ENCODE data around the gene EXOC2. TPM values are rescaled to one million over a fixed set of nuclear protein-coding genes. Genes with fewer than 3 reads are reported as not detected.

Gene EXOC2
- total and polyA plus RNA-seq, 10 of the 15 experiments (the other 5 are each of a cell fraction or from before 2014, with no cell fraction given), result 8.7 to 32.8 (median 20.7) TPM

GRCh38 chr6:686497-686896 is 6.4 kb downstream of the EXOC2 start (continued):
- TF ChIP-seq SREBF1 (IDR thresholded peaks at IDR 0.05; ENCODE audit: low read length) (no peak), ATF3 (IDR thresholded peaks at IDR 0.05; ENCODE audit: borderline replicate concordance, extremely low read depth, low read depth, low read length) (no peak), GABPA (IDR thresholded peaks at IDR 0.05; ENCODE audit: low read depth) (no peak), IKZF1 (conservative IDR thresholded peaks at IDR 0.05) (no peak), RAD21 (IDR thresholded peaks at IDR 0.05; ENCODE audit: insufficient read depth, low read depth, low read length) (peak; percentile 47), USF2 (IDR thresholded peaks at IDR 0.05; ENCODE audit: borderline replicate concordance, low read depth, low read length) (no peak), TCF3 (IDR thresholded peaks at IDR 0.05; ENCODE audit: borderline replicate concordance, insufficient read depth, low read depth, low read length) (no peak), SREBF2 (IDR thresholded peaks at IDR 0.05; ENCODE audit: low read length) (no peak), ZNF207 (IDR thresholded peaks at IDR 0.05; ENCODE audit: borderline replicate concordance) (no peak), HDAC6 (IDR thresholded peaks at IDR 0.05; ENCODE audit: unreplicated experiment) (no peak)
- TF ChIP-seq, protein P1, sequence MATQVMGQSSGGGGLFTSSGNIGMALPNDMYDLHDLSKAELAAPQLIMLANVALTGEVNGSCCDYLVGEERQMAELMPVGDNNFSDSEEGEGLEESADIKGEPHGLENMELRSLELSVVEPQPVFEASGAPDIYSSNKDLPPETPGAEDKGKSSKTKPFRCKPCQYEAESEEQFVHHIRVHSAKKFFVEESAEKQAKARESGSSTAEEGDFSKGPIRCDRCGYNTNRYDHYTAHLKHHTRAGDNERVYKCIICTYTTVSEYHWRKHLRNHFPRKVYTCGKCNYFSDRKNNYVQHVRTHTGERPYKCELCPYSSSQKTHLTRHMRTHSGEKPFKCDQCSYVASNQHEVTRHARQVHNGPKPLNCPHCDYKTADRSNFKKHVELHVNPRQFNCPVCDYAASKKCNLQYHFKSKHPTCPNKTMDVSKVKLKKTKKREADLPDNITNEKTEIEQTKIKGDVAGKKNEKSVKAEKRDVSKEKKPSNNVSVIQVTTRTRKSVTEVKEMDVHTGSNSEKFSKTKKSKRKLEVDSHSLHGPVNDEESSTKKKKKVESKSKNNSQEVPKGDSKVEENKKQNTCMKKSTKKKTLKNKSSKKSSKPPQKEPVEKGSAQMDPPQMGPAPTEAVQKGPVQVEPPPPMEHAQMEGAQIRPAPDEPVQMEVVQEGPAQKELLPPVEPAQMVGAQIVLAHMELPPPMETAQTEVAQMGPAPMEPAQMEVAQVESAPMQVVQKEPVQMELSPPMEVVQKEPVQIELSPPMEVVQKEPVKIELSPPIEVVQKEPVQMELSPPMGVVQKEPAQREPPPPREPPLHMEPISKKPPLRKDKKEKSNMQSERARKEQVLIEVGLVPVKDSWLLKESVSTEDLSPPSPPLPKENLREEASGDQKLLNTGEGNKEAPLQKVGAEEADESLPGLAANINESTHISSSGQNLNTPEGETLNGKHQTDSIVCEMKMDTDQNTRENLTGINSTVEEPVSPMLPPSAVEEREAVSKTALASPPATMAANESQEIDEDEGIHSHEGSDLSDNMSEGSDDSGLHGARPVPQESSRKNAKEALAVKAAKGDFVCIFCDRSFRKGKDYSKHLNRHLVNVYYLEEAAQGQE (IDR thresholded peaks at IDR 0.05; ENCODE audit: low read depth, low read length), result no peak
